Immature natural killer cell (primary cell): ENCODE data around the gene NTF3. TPM values are rescaled to one million over a fixed set of nuclear protein-coding genes. Genes with fewer than 3 reads are reported as not detected.

ENCODE experiments used
- DNase-seq, 3 donors: peaks; one replicate each; pipeline ENCODE4 v3.0.0; 2022; ENCODE audit warnings: mixed read lengths in 1 of 3
- H3K27ac Mint-ChIP-seq, 6 donors: one replicate each; pipeline ENCODE4 v1.8.0; 2020; ENCODE audit warnings: mixed read lengths in 6 of 6, mild to moderate bottlenecking in 5 of 6, inconsistent platforms in 4 of 6, moderate library complexity in 3 of 6
- H3K27me3 Mint-ChIP-seq, 3 donors: one replicate each; pipeline ENCODE4 v1.8.0; 2020 to 2021; ENCODE audit warnings: low read depth in 3 of 3, mild to moderate bottlenecking in 3 of 3, mixed read lengths in 3 of 3, moderate library complexity in 3 of 3, inconsistent platforms in 1 of 3
- H3K36me3 Mint-ChIP-seq, 3 donors: one replicate each; pipeline ENCODE4 v1.8.0; 2020; ENCODE audit warnings: mixed read lengths in 3 of 3, inconsistent platforms in 2 of 3, mild to moderate bottlenecking in 2 of 3
- H3K4me1 Mint-ChIP-seq, 2 donors: one replicate each; pipeline ENCODE4 v1.8.0; 2020; ENCODE audit warnings: inconsistent platforms in 2 of 2, mild to moderate bottlenecking in 2 of 2, mixed read lengths in 2 of 2, moderate library complexity in 1 of 2
- H3K4me3 Mint-ChIP-seq, 5 donors: one replicate each; pipeline ENCODE4 v1.8.0; 2020; ENCODE audit warnings: mild to moderate bottlenecking in 5 of 5, mixed read lengths in 5 of 5, inconsistent platforms in 3 of 5, moderate library complexity in 3 of 5
- H3K9me3 Mint-ChIP-seq, 6 donors: one replicate each; pipeline ENCODE4 v1.8.0; 2020; ENCODE audit warnings: mild to moderate bottlenecking in 6 of 6, mixed read lengths in 6 of 6, inconsistent platforms in 4 of 6, moderate library complexity in 3 of 6
- polyA plus RNA-seq, 3 donors: library from polyadenylated mRNA; unstranded; fragments of 300-500 nt; fragmentation: Illumina TruSeq; gene quantifications; one replicate each; pipeline ENCODE4 v1.2.3, GENCODE V29; 2021

NTF3 gene
- polyA plus RNA-seq, 3 donors from 2014 or later = not detected

DNA sequence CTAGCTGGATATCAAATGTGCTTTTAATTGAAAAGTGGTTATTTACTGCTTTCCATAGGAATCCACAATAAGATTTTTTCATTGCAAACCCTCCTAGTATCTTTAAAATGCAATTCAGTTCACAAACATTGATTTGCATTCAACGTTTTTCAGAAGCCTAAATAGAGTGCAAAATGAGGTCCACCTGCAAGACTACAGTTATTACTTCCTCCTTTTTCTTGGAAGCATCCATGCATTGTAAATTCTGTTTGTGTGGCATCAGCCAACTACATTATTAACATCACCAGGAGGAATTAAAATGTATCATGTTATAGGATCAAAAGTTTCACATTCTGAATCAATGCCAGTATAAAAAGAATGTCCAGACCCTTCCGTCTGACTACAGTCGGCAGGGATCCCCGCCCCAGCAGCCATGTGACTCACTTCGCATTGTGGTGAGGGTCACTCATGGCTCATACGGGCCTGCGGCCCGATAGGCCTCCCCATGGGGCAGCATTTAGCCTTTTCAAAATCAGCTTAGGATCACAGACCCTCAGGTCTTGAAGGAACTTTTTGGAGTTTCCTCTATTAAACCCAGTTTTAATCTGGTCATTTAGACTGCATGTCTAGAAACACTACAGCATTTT is 46.3 kb downstream of the NTF3 start:
- no peak overlapping the region for H3K27ac Mint-ChIP-seq
- H3K4me3 Mint-ChIP-seq = no peak overlapping the region
- H3K36me3 Mint-ChIP-seq = no peaks in the 10 kb centered on the region
- peaks cover 0 to 3% (median 0%) of the 10 kb centered on the region in 6 donors for H3K9me3 Mint-ChIP-seq
- no peaks in the 10 kb centered on the region for H3K4me1 Mint-ChIP-seq
- H3K27me3 Mint-ChIP-seq = peaks cover 0 to 11% (median 2%) of the 10 kb centered on the region in 3 donors
- DNase-seq = no peak

DNA sequence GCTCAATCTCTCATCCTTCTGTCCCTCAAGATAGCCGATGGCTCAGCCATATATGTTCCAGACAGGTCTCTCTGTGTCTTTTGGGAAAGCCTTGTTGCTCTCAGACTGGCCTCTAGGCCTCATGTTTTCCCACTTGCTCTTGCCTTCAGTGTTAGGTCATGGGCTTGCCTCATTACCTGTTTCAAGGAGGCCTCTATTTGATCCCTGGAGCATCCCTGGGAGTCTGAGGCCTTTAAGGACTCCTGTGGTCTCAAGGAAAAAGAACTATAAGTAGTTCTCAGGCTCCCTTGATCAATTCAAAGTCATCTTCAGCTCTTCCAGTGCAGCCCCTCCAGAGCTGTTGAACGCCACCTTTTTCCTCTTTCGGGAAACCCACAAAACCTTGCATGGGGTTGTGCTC is 47.9 kb downstream of the NTF3 start:
- H3K4me3 Mint-ChIP-seq = no peak overlapping the region
- H3K27me3 Mint-ChIP-seq = peaks cover 0 to 5% (median 2%) of the 10 kb centered on the region in 3 donors
- no peaks in the 10 kb centered on the region for H3K36me3 Mint-ChIP-seq

DNA sequence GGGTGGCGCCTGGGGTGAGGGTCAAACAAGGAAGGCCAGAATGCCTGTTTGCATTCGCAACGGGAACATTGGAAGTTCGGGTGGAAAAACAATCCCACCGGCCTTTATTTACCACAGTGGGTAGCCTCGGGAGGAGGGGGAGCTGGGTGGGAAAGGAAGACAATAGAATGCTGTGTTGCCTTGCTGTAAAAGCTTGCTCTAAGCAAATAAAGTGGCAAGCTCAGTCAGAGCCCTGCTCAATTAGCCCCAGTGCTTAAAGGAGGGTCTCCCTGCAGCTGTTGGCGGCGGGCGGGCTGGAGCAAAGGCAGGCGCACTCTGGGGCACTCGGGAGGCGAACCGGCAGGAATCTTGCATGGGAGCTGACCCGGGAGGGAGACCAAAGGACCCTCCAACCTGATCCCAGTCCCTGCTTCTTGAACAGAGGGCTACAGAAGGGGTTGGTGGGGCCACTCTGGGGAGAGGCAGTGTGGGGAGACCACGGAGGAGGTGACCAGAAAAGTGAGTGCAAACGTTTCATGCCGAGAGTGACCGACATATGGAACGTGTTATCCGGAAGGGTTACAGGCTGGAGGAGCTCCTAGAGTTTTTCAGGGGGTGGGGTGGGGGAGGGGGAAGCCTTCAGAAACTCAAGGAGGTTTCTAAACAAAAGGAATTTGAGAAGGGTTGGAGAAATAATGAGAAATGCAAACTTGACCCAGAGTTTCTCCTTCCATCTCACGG is 48.5 kb downstream of the NTF3 start:
- no peaks in the 10 kb centered on the region for H3K4me1 Mint-ChIP-seq
- no peaks in the 10 kb centered on the region for H3K36me3 Mint-ChIP-seq
- no peak overlapping the region for H3K4me3 Mint-ChIP-seq
- no peak overlapping the region for H3K27ac Mint-ChIP-seq
- peaks cover 0 to 3% (median 0%) of the 10 kb centered on the region in 6 donors for H3K9me3 Mint-ChIP-seq
- H3K27me3 Mint-ChIP-seq = peaks cover 0 to 4% (median 2%) of the 10 kb centered on the region in 3 donors
- DNase-seq = no peak

More for the DNA sequence above, 47.9 kb downstream of the NTF3 start:
- peaks cover 0 to 3% (median 0%) of the 10 kb centered on the region in 6 donors for H3K9me3 Mint-ChIP-seq
- H3K27ac Mint-ChIP-seq = no peak overlapping the region
- H3K4me1 Mint-ChIP-seq = no peaks in the 10 kb centered on the region
- DNase-seq = no peak

DNA sequence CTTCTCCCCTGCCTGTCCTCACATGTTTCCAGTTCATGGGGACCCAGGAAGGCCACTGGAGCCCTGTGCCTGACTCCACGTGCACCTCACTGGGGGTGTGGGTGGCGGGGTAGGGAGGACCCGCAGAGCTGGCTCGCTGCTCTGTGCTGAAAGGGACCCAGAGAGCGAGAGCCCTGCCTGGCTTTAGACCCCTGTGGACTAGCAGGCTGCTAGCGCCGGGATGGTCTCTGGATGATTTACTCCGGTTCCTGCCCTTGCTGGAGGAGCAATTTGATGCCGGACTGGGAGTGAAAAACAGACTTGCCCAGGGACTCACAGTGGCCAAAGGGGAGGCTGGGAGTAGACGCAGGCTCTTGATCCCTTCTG is 49.0 kb downstream of the NTF3 start:
- Mint-ChIP-seq H3K9me3 (peaks cover 0 to 3% (median 0%) of the 10 kb centered on the region in 6 donors), H3K27ac (no peak overlapping the region), H3K36me3 (no peaks in the 10 kb centered on the region)

DNA sequence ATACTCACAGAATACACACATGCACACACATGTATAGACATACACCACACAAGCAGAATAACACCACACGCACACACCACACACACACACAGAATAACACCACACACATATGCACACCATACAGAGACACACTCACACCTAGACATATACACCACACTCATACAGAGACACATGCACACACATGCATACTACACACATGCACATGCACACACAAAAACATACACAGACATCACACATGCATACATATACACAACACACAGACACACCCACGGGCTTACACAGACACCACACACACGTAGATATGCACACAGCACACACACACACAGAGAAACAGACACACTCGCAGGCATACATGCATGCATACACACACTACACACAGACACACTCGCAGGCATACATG is 49.7 kb downstream of the NTF3 start:
- no peak for DNase-seq
- peaks cover 0 to 4% (median 0%) of the 10 kb centered on the region in 3 donors for H3K27me3 Mint-ChIP-seq
- no peak overlapping the region for H3K4me3 Mint-ChIP-seq
- no peak overlapping the region for H3K27ac Mint-ChIP-seq
- no peaks in the 10 kb centered on the region for H3K9me3 Mint-ChIP-seq
- no peaks in the 10 kb centered on the region for H3K4me1 Mint-ChIP-seq
- H3K36me3 Mint-ChIP-seq = no peaks in the 10 kb centered on the region

More for the DNA sequence above, 49.0 kb downstream of the NTF3 start:
- H3K4me1 Mint-ChIP-seq = no peaks in the 10 kb centered on the region
- no peak overlapping the region for H3K4me3 Mint-ChIP-seq
- DNase-seq = no peak
- H3K27me3 Mint-ChIP-seq = peaks cover 0 to 4% (median under 1%) of the 10 kb centered on the region in 3 donors

DNA sequence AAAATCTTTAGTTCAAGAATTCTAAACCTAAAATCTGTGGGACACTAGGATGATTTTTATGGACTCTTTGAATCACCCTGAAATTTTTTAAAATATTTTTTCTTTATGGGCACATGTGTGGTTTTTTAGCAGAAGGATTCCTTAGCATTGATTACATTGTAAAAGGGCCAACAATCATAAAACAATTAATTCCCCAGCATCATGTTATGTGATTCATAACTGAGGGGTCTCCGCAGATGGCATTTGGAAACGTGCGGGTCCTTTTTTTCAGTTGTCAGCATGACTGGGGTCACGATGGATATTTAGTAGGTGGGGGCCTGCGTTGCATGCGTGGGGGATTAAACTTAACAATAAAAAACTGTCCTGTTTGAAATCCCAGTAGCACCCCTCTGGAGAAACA is 52.5 kb downstream of the NTF3 start:
- Mint-ChIP-seq H3K36me3 (no peaks in the 10 kb centered on the region), H3K27me3 (peaks cover 0 to 3% (median 0%) of the 10 kb centered on the region in 3 donors)

DNA sequence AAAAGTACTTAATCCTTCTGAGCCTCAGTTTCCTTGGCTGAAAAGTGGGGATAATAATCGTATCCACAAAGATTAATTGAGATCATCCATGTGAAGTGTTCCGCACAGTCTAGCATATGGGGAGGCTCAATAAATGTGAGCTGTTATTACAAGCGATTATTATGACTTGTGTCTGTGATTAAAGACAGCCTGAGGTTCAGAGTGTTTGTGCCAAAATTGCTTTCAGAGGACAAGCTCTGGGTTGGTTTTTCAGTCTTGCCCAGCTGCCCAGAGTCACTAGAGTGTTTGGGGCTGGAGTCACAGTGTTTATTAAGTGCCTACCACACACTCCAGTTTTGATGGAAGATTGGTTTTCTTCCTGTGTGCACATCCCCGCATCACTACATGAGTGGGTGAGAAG is 53.5 kb downstream of the NTF3 start:
- H3K9me3 Mint-ChIP-seq = no peaks in the 10 kb centered on the region
- no peak for DNase-seq
- no peaks in the 10 kb centered on the region for H3K36me3 Mint-ChIP-seq
- no peak overlapping the region for H3K27ac Mint-ChIP-seq
- H3K4me1 Mint-ChIP-seq = no peaks in the 10 kb centered on the region
- no peak overlapping the region for H3K4me3 Mint-ChIP-seq
- H3K27me3 Mint-ChIP-seq = peaks cover 0 to 3% (median 0%) of the 10 kb centered on the region in 3 donors

More for the DNA sequence above, 52.5 kb downstream of the NTF3 start:
- no peak overlapping the region for H3K4me3 Mint-ChIP-seq
- H3K27ac Mint-ChIP-seq = no peak overlapping the region
- no peak for DNase-seq
- no peaks in the 10 kb centered on the region for H3K4me1 Mint-ChIP-seq
- H3K9me3 Mint-ChIP-seq = no peaks in the 10 kb centered on the region

DNA sequence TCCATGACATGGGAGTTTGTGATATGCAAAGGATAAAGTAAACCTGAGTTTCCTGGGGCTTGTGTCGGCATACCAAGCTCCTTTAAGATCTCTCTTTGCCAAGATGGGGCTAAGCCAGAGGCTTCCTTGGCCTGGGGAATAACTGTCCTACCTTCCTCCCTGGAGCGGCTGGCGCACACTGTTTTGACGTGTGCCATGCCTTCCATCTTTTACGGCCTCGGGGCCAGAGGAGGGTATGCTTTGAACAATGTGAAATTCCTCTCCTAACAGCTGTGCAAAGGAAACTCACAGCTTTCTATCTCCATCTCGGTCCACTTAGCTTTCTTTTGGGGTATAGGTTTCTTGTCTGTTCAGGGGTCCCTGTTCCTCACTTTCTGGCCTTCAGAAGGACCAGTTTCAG is 55.2 kb downstream of the NTF3 start:
- Mint-ChIP-seq H3K36me3 (no peaks in the 10 kb centered on the region), H3K4me1 (no peaks in the 10 kb centered on the region), H3K27ac (no peak overlapping the region), H3K27me3 (peaks cover 0 to 3% (median 0%) of the 10 kb centered on the region in 3 donors), H3K4me3 (no peak overlapping the region), H3K9me3 (no peaks in the 10 kb centered on the region)
- no peak for DNase-seq

DNA sequence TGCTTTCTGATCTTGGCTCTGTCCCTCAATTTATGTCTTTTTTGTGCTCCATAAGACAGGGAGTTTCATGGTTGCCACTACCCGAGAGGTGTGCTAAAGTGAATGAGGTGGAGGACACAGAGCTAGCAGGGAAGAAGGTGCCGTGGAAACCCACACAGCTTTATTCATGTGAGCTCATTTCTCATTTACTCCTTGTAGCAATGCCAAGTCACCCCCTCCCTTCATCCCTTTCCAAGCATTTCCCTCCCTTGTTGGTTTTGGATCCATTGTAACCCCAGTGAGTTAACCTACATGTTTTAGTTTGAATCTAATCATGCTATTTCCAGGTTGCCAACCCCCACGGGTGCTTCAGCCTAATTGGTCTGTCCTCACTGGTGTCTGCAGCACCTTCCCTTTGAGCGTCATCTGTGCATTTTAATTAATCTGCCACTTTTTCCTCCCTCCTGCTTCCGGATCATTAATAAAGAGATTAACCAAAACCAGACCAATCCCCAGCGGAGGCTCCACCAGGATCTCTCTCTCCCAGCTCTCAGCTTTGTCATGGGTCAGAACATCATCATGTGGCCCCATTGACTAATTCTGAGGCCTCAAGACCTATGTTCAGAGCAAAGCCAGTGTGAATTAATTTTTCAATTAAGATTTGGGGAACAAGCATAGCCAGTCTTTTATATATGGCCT is 56.2 kb downstream of the NTF3 start:
- Mint-ChIP-seq H3K27ac (no peak overlapping the region), H3K9me3 (no peaks in the 10 kb centered on the region), H3K36me3 (no peaks in the 10 kb centered on the region), H3K4me3 (no peak overlapping the region), H3K4me1 (no peaks in the 10 kb centered on the region), H3K27me3 (peaks cover 0 to 3% (median 0%) of the 10 kb centered on the region in 3 donors)
- DNase-seq = no peak

DNA sequence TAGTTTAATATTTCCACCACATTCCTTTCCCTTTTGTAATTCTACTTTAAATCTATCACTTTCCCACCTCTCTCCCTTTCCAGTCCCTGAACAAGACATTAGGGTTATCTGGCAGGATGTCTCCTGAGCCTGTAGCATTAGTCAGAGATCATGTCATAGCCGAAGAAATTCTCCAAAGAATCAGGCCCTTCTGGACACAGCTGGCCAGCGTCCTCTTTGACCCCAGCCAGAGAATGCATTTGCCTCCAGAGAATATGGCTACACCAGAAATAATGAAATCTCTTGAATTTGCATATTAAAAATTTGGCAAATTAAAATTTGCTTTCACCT is 56.7 kb downstream of the NTF3 start:
- no peak for DNase-seq

DNA sequence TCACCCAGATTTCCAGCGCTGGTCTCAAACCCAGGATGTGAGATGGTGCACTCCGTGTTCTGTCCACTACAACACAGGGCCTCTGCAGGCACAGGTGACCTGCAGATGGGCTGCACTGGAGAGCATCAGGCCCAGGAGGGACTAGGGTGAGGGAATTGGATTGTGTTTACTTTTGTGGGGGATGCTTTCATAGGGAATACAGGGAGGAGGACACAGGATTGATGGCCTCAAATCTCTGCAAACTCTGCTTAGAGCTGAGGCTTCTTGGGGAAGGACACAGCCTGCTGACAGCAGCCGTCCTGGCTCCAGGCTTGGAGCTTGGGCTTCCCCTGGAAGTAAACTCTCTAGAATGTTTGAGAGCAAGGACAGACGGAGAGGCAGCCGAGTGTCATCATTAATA is 57.1 kb downstream of the NTF3 start:
- H3K27me3 Mint-ChIP-seq = peaks cover 0 to 3% (median 0%) of the 10 kb centered on the region in 3 donors
- H3K9me3 Mint-ChIP-seq = no peaks in the 10 kb centered on the region
- H3K4me3 Mint-ChIP-seq = no peak overlapping the region

More for the DNA sequence above, 56.7 kb downstream of the NTF3 start:
- Mint-ChIP-seq H3K4me1 (no peaks in the 10 kb centered on the region), H3K4me3 (no peak overlapping the region), H3K27me3 (peaks cover 0 to 3% (median 0%) of the 10 kb centered on the region in 3 donors), H3K9me3 (no peaks in the 10 kb centered on the region), H3K36me3 (no peaks in the 10 kb centered on the region), H3K27ac (no peak overlapping the region)

DNA sequence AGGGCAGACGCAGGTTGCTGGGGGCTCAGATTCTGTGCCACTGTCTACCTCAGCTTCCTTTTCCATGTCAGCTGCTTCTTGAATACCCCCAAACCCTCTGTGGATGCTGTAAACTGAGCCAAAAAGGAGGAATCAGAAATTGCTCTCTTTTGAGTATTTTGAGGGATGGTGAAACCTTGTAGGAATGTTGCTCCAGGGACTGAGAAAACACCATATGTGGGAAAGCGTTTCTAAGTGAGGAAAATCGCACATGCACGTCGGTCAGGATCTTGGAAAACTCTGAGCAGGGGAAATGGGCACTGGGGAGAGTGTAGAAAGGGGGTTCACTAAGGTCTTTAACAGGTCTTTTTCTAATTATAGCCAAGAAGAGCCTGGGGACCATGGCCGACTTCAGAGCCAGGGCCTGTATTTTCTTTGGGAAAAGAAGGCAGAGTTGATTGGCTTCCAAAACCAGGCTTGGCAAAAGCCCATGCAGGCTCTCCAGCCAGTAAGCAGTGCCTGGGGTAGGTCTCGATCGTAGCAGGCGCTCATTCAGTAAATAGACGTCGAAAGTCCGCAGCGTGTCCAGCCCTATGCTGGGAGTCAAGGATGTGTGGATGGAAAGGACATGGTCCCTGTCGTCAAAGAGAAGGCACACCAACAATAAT is 58.0 kb downstream of the NTF3 start:
- Mint-ChIP-seq H3K36me3 (no peaks in the 10 kb centered on the region), H3K4me3 (no peak overlapping the region), H3K4me1 (no peaks in the 10 kb centered on the region), H3K27me3 (peaks cover 0 to 3% (median 0%) of the 10 kb centered on the region in 3 donors), H3K9me3 (no peaks in the 10 kb centered on the region), H3K27ac (no peak overlapping the region)
- no peak for DNase-seq

More for the DNA sequence above, 57.1 kb downstream of the NTF3 start:
- H3K27ac Mint-ChIP-seq = no peak overlapping the region
- H3K36me3 Mint-ChIP-seq = no peaks in the 10 kb centered on the region
- DNase-seq = no peak
- no peaks in the 10 kb centered on the region for H3K4me1 Mint-ChIP-seq

DNA sequence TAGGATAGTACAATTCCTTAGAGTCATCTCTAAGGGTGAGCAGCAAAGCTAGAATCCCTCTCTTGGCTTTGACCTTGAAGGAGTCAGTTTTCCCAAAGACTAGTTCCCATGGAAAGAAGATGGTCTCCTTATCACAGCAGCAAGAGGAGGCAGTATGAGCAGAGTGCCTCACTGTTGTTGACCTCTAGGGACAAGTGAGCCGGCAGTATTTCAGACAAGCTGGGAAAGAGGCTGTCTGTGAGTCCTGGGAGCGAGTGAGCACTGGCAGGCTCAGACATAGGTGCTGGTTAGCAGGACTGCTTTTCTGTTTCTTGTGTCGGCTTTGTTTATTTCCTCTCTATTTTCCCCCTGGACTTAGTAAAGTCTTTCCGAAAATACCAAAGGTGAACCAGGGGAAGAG is 60.7 kb downstream of the NTF3 start:
- H3K27ac Mint-ChIP-seq = no peak overlapping the region
- H3K27me3 Mint-ChIP-seq = no peaks in the 10 kb centered on the region
- no peak for DNase-seq
- H3K4me3 Mint-ChIP-seq = no peak overlapping the region
- H3K36me3 Mint-ChIP-seq = no peaks in the 10 kb centered on the region
- H3K4me1 Mint-ChIP-seq = no peaks in the 10 kb centered on the region
- H3K9me3 Mint-ChIP-seq = no peaks in the 10 kb centered on the region

DNA sequence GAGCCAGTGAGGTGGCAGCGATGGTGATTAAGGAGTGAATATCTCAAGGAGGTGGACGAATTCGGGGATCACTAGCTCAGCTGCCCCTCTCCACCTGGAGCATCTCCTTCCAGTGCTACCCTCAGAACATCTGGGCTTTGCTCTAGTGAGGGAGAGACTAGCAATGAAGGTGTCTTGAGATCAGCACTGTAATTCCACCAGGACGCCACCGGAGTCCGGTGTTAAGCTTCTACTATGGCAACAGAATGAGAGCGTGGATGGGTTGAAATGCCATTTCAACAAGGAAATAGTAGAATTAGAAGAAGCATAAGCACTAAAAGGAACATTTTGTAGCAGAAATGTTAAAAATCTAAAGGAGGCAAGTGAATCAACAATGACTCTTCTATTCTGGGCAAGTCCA is 61.1 kb downstream of the NTF3 start:
- Mint-ChIP-seq H3K27me3 (no peaks in the 10 kb centered on the region), H3K9me3 (no peaks in the 10 kb centered on the region), H3K4me1 (no peaks in the 10 kb centered on the region), H3K27ac (no peak overlapping the region), H3K4me3 (no peak overlapping the region), H3K36me3 (no peaks in the 10 kb centered on the region)
- no peak for DNase-seq
